T-helper 2 cell treated with Interferon-gamma antibody and Interleukin-4, amounts not matched to agents 5 μg/mL and 100 μg/mL, for 36 hours (primary cell): ENCODE measurements around the gene NRSN2.

Source experiments
- DNase-seq: peaks from one replicate; pipeline ENCODE4 v3.0.0; 2021; ENCODE audit warnings: low spot score
- H3K27ac Mint-ChIP-seq: one replicate; pipeline ENCODE4 v1.8.0; 2021; ENCODE audit warnings: mild to moderate bottlenecking, mixed read lengths
- H3K27me3 Mint-ChIP-seq: one replicate; pipeline ENCODE4 v1.8.0; 2021; ENCODE audit warnings: low read depth, mixed read lengths
- H3K36me3 Mint-ChIP-seq: one replicate; pipeline ENCODE4 v1.8.0; 2021; ENCODE audit warnings: low read depth, mixed read lengths
- H3K4me1 Mint-ChIP-seq: one replicate; pipeline ENCODE4 v1.8.0; 2021; ENCODE audit warnings: low read depth, mixed read lengths
- H3K4me3 Mint-ChIP-seq: one replicate; pipeline ENCODE4 v1.8.0; 2022; ENCODE audit warnings: mild to moderate bottlenecking, moderate library complexity, mixed read lengths
- H3K9me3 Mint-ChIP-seq: one replicate; pipeline ENCODE4 v1.8.0; 2021; ENCODE audit warnings: mixed read lengths

Gene NRSN2

GRCh38 chr20:312067-312466 lies 34.8 kb upstream of the NRSN2 start:
- Mint-ChIP-seq H3K4me3 (no peak overlapping the region), H3K36me3 (no peaks in the 10 kb centered on the region), H3K27ac (no peak overlapping the region)

GRCh38 chr20:312866-313265 lies 34.0 kb upstream of the NRSN2 start:
- no peaks in the 10 kb centered on the region for H3K9me3 Mint-ChIP-seq
- H3K27ac Mint-ChIP-seq = no peak overlapping the region
- no peaks in the 10 kb centered on the region for H3K27me3 Mint-ChIP-seq
- DNase-seq = no peak
- no peaks in the 10 kb centered on the region for H3K36me3 Mint-ChIP-seq
- peaks cover 13% of the 10 kb centered on the region for H3K4me1 Mint-ChIP-seq
- no peak overlapping the region for H3K4me3 Mint-ChIP-seq

More at GRCh38 chr20:312067-312466, 34.8 kb upstream of the NRSN2 start:
- H3K4me1 Mint-ChIP-seq = peaks cover 13% of the 10 kb centered on the region
- H3K9me3 Mint-ChIP-seq = no peaks in the 10 kb centered on the region
- H3K27me3 Mint-ChIP-seq = no peaks in the 10 kb centered on the region
- DNase-seq = no peak

GRCh38 chr20:313402-313801 lies 33.5 kb upstream of the NRSN2 start:
- Mint-ChIP-seq H3K27ac (no peak overlapping the region), H3K9me3 (no peaks in the 10 kb centered on the region), H3K36me3 (no peaks in the 10 kb centered on the region), H3K27me3 (no peaks in the 10 kb centered on the region), H3K4me1 (peaks cover 13% of the 10 kb centered on the region), H3K4me3 (no peak overlapping the region)
- DNase-seq = no peak

- H3K27me3 Mint-ChIP-seq = no peaks in the 10 kb centered on the region
Measured at GRCh38 chr20:313948-314347, 33.0 kb upstream of the NRSN2 start.

GRCh38 chr20:316316-317068 lies 30.4 kb upstream of the NRSN2 start:
- Mint-ChIP-seq H3K27ac (no peak overlapping the region), H3K9me3 (no peaks in the 10 kb centered on the region), H3K4me1 (peaks cover 2% of the 10 kb centered on the region), H3K27me3 (no peaks in the 10 kb centered on the region), H3K4me3 (no peak overlapping the region), H3K36me3 (no peaks in the 10 kb centered on the region)
- DNase-seq = no peak

More at GRCh38 chr20:313948-314347, 33.0 kb upstream of the NRSN2 start:
- Mint-ChIP-seq H3K4me3 (no peak overlapping the region), H3K27ac (no peak overlapping the region), H3K36me3 (no peaks in the 10 kb centered on the region), H3K9me3 (no peaks in the 10 kb centered on the region), H3K4me1 (peaks cover 13% of the 10 kb centered on the region)
- DNase-seq = no peak

- Mint-ChIP-seq H3K36me3 (peaks cover 1% of the 10 kb centered on the region), H3K27ac (peak overlapping the region; percentile 92), H3K9me3 (no peaks in the 10 kb centered on the region), H3K4me1 (peaks cover 18% of the 10 kb centered on the region), H3K4me3 (peak overlapping the region; percentile 94), H3K27me3 (no peaks in the 10 kb centered on the region)
- peak; percentile 93 for DNase-seq
Measured at GRCh38 chr20:324177-325044, 22.5 kb upstream of the NRSN2 start.

- DNase-seq = peak; percentile 97
- H3K27ac Mint-ChIP-seq = peak within 1 kb of the TSS; percentile 92
- H3K4me1 Mint-ChIP-seq = peaks cover 22% of the 10 kb centered on the region
- no peaks in the 10 kb centered on the region for H3K27me3 Mint-ChIP-seq
- H3K9me3 Mint-ChIP-seq = no peaks in the 10 kb centered on the region
- peaks cover 1% of the 10 kb centered on the region for H3K36me3 Mint-ChIP-seq
- peak within 1 kb of the TSS; percentile 94 for H3K4me3 Mint-ChIP-seq
Measured at GRCh38 chr20:325045-325888, 21.6 kb upstream of the NRSN2 start, which contains the start of gene SOX12. Gene SOX12, plus strand, starts transcription at chr20:325552. Its CDS starts 373 bp downstream, at chr20:325925.

- no peaks in the 10 kb centered on the region for H3K9me3 Mint-ChIP-seq
- peak overlapping the region; percentile 83 for H3K4me3 Mint-ChIP-seq
- H3K27me3 Mint-ChIP-seq = no peaks in the 10 kb centered on the region
- peaks cover 1% of the 10 kb centered on the region for H3K36me3 Mint-ChIP-seq
- peaks cover 22% of the 10 kb centered on the region for H3K4me1 Mint-ChIP-seq
- peak overlapping the region; percentile 82 for H3K27ac Mint-ChIP-seq
- DNase-seq = peak; percentile 67
Measured at GRCh38 chr20:325889-326644, 20.8 kb upstream of the NRSN2 start.

- peak; percentile 25 for DNase-seq
- Mint-ChIP-seq H3K36me3 (peaks cover 1% of the 10 kb centered on the region), H3K27ac (peak overlapping the region; percentile 77), H3K4me3 (peak overlapping the region; percentile 81), H3K9me3 (no peaks in the 10 kb centered on the region), H3K4me1 (peaks cover 22% of the 10 kb centered on the region), H3K27me3 (no peaks in the 10 kb centered on the region)
Measured at GRCh38 chr20:326645-327185, 20.2 kb upstream of the NRSN2 start.

- peak; percentile 78 for DNase-seq
- no peaks in the 10 kb centered on the region for H3K27me3 Mint-ChIP-seq
- H3K27ac Mint-ChIP-seq = peak overlapping the region; percentile 77
- H3K4me3 Mint-ChIP-seq = peak overlapping the region; percentile 81
- H3K4me1 Mint-ChIP-seq = peaks cover 19% of the 10 kb centered on the region
- H3K36me3 Mint-ChIP-seq = peaks cover 1% of the 10 kb centered on the region
- H3K9me3 Mint-ChIP-seq = no peaks in the 10 kb centered on the region
Measured at GRCh38 chr20:327186-328026, 19.5 kb upstream of the NRSN2 start.

- Mint-ChIP-seq H3K4me3 (peak overlapping the region; percentile 81), H3K27me3 (no peaks in the 10 kb centered on the region), H3K9me3 (no peaks in the 10 kb centered on the region), H3K36me3 (peaks cover 1% of the 10 kb centered on the region), H3K4me1 (peaks cover 18% of the 10 kb centered on the region), H3K27ac (peak overlapping the region; percentile 71)
- no peak for DNase-seq
Measured at GRCh38 chr20:328027-328974, 18.6 kb upstream of the NRSN2 start.
